ENCODE results near the gene KLK15. TPM values are rescaled to one million over a fixed set of nuclear protein-coding genes. Genes with fewer than 3 reads are reported as not detected.

KLK15 gene
- total RNA-seq, 1 experiment from 2014 or later = not detected

DNA sequence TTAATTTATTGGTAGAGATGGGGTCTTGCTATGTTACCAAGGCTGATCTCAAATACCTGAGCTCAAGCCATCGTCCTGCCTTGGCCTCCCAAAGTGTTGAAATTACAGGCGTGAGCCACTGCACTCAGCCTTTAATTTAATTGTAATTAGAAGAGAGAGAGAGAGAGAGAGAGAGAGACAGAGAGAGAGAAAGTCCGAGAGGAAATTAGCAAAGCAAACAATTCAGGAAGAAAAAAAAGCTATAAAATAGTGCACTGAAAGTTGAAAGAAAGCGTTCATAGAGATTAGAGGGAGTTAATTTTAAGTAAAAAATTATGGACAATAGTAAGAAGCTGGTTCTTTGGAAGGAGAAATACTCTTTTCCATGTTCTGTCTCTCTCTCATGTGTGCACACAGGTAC is 56.1 kb downstream of the KLK15 start:
- no peak for DNase-seq (ENCODE audit: low read depth)

DNA sequence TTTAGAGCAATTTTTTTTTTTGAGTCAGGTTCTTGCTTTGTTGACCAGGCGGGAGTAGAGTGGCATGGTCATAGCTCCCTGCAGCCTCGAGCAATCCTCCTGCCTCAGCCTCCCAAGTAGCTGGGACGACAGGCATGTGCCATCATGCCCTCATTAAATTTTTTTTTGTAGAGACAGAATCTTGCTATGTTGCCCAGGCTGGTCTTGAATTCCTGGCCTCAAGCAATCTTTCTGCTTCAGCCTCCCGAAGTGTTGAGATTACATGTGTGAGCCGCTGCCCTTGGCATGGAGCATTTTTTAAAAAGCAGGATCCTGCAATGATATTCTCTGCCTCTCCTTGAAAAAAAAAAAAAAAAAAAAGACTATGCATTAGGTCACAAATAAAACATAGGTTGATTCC is 57.2 kb downstream of the KLK15 start:
- DNase-seq (ENCODE audit: low read depth) = no peak

Small RNA genes within 50 kb of the gene (small RNA-seq; reads per million reads assigned to genes)
- 349 reads per million, percentile 98 among the genes with 10 or more reads in this experiment for gene SNORD88A
- not detected for gene SNORD88B
- not detected for gene SNORD88C

Other genes with a start within 250 kb of the KLK15 start
- 0.13 TPM in 1 of 2 replicates, not detected in the other for gene SYT3, start 193.7 kb downstream of the KLK15 start, total RNA-seq (2014; rRNA removed; shearing (Covaris generic))
- 1.1 and 3.2 TPM in 2 replicates for gene C19orf81, start 184.1 kb downstream of the KLK15 start, total RNA-seq (2014; rRNA removed; shearing (Covaris generic))
- 9.3 and 10.5 TPM in 2 replicates for gene SHANK1, start 113.8 kb downstream of the KLK15 start, total RNA-seq (2014; rRNA removed; shearing (Covaris generic))
- gene CLEC11A, start 110.2 kb downstream of the KLK15 start, total RNA-seq (2014; rRNA removed; shearing (Covaris generic)) = 163 and 168 TPM in 2 replicates
- gene GPR32, start 63.1 kb downstream of the KLK15 start, total RNA-seq (2014; rRNA removed; shearing (Covaris generic)) = not detected in 2 replicates
- gene ACP4, start 43.2 kb downstream of the KLK15 start, total RNA-seq (2014; rRNA removed; shearing (Covaris generic)) = not detected in 2 replicates
- not detected in 2 replicates for gene KLK1, start 9.8 kb downstream of the KLK15 start, total RNA-seq (2014; rRNA removed; shearing (Covaris generic))
- gene KLK3, start 21.3 kb upstream of the KLK15 start, total RNA-seq (2014; rRNA removed; shearing (Covaris generic)) = not detected in 2 replicates
- gene KLK2, start 39.9 kb upstream of the KLK15 start, total RNA-seq (2014; rRNA removed; shearing (Covaris generic)) = not detected in 2 replicates
- gene KLK4, start 77.8 kb upstream of the KLK15 start, total RNA-seq (2014; rRNA removed; shearing (Covaris generic)) = not detected in 2 replicates
- gene KLK5, start 119.5 kb upstream of the KLK15 start, total RNA-seq (2014; rRNA removed; shearing (Covaris generic)) = not detected in 2 replicates
- 0.20 TPM in 1 of 2 replicates, not detected in the other for gene KLK6, start 136.0 kb upstream of the KLK15 start, total RNA-seq (2014; rRNA removed; shearing (Covaris generic))
- gene KLK7, start 150.3 kb upstream of the KLK15 start, total RNA-seq (2014; rRNA removed; shearing (Covaris generic)) = not detected in 2 replicates
- not detected in 2 replicates for gene KLK8, start 168.0 kb upstream of the KLK15 start, total RNA-seq (2014; rRNA removed; shearing (Covaris generic))
- not detected in 2 replicates for gene KLK10, start 186.1 kb upstream of the KLK15 start, total RNA-seq (2014; rRNA removed; shearing (Covaris generic))
- not detected in 2 replicates for gene KLK11, start 193.0 kb upstream of the KLK15 start, total RNA-seq (2014; rRNA removed; shearing (Covaris generic))
- gene KLK12, start 201.4 kb upstream of the KLK15 start, total RNA-seq (2014; rRNA removed; shearing (Covaris generic)) = not detected in 2 replicates
- not detected in 2 replicates for gene KLK13, start 231.5 kb upstream of the KLK15 start, total RNA-seq (2014; rRNA removed; shearing (Covaris generic))
- gene KLK14, start 249.3 kb upstream of the KLK15 start, total RNA-seq (2014; rRNA removed; shearing (Covaris generic)) = not detected in 2 replicates